Fibroblast of the aortic adventitia (primary cell): ENCODE results near the gene GSG1L. TPM values are rescaled to one million over a fixed set of nuclear protein-coding genes. Genes with fewer than 3 reads are reported as not detected.

ENCODE experiments used
- DNase-seq: peaks from one replicate; pipeline ENCODE4 v3.0.0-alpha.2; 2010; ENCODE audit warnings: low read depth
- H3K4me3 ChIP-seq: 2 replicates; pipeline ENCODE4 v1.5.1; 2011; ENCODE audit warnings: low read depth, mild to moderate bottlenecking, control low read depth, low read length, moderate library complexity
- CTCF ChIP-seq: IDR thresholded peaks from 2 replicates; pipeline ENCODE4 v1.5.1; 2011; ENCODE audit warnings: mild to moderate bottlenecking, low read length, control low read depth, inconsistent platforms; ENCODE audit not compliant: insufficient read depth
- total RNA-seq: library from RNA; depleted of rRNA; stranded (reverse); fragments of >200 nt; gene quantifications from 2 replicates; pipeline ENCODE4 v1.2.3, GENCODE V29; 2012; ENCODE audit warnings: low replicate concordance

Gene GSG1L
- total RNA-seq, 1 donor, result not detected

GRCh38 chr16:27838536-27839175 lies 224.9 kb downstream of the GSG1L start:
- H3K4me3 ChIP-seq, result no peak overlapping the region
- no peak for DNase-seq
- TF ChIP-seq CTCF, result no peak

GRCh38 chr16:27829975-27830374 lies 233.5 kb downstream of the GSG1L start:
- no peak for TF ChIP-seq CTCF
- no peak for DNase-seq
- no peak overlapping the region for H3K4me3 ChIP-seq

GRCh38 chr16:27828671-27829070 lies 234.8 kb downstream of the GSG1L start:
- H3K4me3 ChIP-seq, result no peak overlapping the region
- DNase-seq, result no peak
- no peak for TF ChIP-seq CTCF

- no peak for DNase-seq
- TF ChIP-seq CTCF, result no peak
- no peak overlapping the region for H3K4me3 ChIP-seq
These were observed 235.7 kb downstream of the GSG1L start for GRCh38 chr16:27827765-27828164.

GRCh38 chr16:27826893-27827289 lies 236.6 kb downstream of the GSG1L start:
- TF ChIP-seq CTCF, result no peak

GRCh38 chr16:27826081-27826892 lies 237.2 kb downstream of the GSG1L start:
- TF ChIP-seq CTCF, result no peak
- DNase-seq, result no peak
- no peak overlapping the region for H3K4me3 ChIP-seq

More at GRCh38 chr16:27826893-27827289, 236.6 kb downstream of the GSG1L start:
- H3K4me3 ChIP-seq, result no peak overlapping the region
- no peak for DNase-seq
